Suppressor macrophage treated with lipopolysaccharide for 1 hour (primary cell): ENCODE data around the gene SPIC.
"Not testable (repeated sequence)": the region's sequence is repeated elsewhere in the genome, so short reads cannot be mapped to it uniquely, and the experiment has no call there.

ENCODE experiments used
- DNase-seq, 3 donors: peaks; one replicate each; pipeline ENCODE4 v3.0.0-alpha.2; 2020 to 2022

SPIC gene

DNA sequence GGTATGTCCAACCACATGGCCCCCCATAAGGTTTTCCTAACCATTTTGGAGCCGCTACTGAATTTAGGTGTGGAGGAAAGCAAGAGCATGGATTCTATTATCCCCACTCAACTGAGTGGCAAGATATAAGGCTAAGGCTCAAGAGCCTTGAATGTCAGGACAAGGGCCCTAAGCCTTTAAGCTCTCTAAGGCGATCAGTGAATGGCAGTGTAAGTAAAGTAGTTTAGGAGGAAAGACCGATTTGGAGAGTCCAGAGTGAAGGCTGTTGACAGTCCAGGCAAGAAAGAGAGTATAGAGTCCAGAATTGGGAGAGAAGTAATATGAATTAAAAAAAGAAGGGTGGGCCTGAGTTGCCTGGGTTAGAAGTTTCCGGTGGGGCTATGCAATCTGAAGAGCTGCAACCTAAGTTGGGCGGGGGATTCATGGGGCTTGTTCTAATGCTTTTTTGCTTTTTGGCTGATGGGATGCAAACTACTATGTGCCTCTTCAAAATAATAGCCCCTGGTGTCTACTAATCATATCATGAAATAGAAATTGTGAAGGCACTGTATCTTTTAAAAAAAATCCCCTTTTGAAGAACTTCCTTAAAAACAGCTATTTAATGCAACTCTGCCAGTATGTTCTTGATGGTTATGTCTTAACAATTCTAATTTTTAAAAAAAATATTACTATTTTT, at the start of gene SPIC:
Gene SPIC, plus strand, starts transcription at position 626 of the 676 bp plus-strand sequence. CDS start 1,569 bp downstream, outside the sequence.
- peak in 2 of 3 donors; percentile 39 to 46 for DNase-seq

DNA sequence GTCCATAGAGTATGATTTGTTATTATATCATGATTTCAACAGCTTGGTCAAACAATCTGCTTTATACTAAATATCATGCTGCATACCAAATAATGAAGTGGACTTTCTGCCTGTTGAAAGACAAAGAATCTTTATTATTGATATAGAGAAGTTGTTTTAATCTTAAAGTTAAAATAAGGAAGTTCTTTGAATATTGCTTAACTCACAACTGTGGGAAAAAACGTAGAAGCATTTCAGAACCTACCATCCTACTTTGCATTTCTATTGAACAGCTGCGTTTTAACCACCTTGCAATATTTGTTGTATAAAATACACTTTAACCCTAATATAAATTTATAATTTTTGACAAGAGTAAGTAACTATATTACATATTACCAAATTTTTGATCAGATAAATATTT, 44.7 kb upstream of the SPIC start:
- DNase-seq = peak; percentile 26 to 80 (median 74)

DNA sequence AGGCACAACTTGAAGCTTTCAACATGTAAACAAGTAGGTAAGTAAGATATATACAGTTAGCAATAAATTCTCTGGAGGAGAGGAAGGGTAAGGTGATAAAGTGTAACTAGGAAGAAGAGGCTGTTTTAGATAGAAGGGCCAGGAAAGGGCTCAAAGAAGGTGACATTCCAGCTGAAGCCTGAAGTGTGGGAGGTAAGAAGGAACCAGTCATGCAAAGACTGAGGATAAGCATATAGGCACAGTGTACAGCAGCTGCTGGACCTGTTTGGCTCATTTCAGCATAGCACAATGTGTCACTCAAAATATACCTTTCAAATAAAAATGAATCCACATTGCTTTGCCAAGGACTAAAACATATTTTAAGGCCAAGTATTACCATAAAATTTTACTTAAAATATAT, 39.0 kb upstream of the SPIC start:
- no peak for DNase-seq

DNA sequence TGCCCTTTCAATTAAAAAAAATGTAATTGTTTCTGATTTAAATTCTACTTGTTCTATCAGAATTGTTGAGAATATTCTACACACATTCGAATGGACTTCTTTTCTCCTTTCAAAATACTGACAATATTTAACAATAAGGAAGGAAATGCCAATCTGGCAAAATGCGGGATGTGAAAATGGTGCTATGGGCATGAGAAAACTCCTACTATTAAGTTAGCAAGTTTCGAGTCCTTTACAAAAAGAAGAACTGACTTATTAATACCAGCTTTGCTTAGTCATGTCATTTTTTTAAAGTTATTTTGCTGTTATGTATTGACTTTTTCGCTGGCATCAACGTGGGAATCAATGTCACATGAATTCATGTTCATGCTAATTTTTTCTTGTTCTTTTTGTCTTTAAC, 35.9 kb upstream of the SPIC start:
- DNase-seq = peak; percentile 41 to 79 (median 75)

DNA sequence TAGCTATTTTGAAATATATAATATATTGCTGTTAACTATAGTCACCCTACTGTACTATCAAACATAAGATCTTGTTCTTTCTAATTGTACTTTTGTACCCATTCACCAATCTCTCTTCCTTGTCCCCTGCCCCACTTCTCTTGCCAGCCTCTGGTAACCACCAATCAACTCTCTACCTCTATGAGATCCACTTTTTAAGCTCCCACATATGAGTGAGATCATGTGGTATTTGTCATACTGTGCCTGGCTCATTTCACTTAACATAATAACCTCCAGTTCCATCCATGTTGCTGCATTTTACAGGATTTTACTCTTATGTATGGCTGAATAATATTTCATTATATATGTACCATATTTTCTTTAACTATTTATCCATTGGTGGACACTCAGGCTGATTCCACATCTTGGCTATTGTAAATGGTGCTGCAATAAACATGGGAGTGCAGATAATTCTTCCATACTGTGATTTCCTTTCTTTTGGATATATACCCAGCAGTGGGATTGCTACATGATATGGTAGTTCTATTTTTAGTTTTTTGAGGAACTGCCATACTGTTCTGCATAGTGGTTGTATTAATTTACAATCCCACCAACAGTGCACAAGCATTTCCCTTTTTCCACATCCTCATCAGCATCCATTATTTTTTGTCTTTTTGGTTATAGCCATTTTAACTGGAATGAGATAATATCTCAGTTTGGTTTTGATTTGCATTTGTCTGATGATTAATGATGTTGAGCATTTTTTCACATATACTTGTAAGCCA, 33.5 kb upstream of the SPIC start:
- DNase-seq = peak; percentile 20 to 53 (median 39)

DNA sequence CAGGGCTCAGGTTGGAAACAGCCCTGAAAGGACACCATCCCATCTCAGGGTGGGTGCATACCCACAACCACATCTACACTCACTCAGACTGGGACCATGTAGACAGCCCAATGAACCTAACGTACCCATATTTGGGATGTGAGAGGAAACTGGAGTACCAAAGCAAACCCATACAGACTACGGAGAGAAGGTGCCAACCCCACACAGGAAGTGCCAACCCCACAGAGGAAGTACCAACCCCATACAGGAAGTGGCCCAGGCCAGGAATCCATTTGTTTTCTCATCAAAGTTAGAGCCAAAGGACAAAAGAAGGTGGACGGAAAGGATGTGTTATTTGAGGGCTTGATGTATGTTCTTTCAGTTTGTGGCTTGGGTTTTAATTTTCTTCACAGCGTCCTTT, 19.5 kb upstream of the SPIC start:
- DNase-seq = no peak

DNA sequence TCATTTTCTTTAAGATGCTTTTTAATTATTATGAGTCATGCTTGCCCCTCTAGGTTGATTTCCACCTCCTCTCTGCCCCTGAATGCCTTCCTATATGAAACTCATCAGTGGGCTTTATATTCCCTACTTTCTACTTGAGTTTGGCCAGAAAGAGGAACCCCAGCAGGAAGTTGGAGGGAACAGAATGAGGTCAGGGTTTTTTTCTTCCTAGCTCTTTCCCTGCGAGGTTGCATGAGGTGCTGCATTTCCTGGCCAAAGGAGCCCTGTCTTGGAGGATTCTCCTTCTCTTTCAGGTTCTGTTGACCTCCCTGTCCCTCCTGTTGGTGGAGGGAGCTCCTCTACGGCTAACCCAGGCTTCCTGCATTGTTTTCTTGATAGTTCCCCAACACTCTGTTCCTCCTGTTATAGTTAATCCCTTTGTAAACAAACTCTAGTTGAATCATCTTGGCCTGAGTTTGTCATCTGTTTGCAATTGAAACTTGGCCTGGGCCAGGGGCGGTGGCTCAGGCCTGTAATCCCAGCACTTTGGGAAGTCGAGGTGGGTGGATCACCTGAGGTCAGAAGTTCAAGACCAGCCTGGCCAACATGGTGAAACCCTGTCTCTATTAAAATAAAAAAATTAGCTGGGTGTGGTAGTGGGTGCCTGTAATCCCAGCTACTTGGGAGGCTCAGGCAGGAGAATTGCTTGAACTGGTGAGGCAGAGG, 15.3 kb upstream of the SPIC start:
- peak; percentile 49 to 57 (median 53) for DNase-seq

DNA sequence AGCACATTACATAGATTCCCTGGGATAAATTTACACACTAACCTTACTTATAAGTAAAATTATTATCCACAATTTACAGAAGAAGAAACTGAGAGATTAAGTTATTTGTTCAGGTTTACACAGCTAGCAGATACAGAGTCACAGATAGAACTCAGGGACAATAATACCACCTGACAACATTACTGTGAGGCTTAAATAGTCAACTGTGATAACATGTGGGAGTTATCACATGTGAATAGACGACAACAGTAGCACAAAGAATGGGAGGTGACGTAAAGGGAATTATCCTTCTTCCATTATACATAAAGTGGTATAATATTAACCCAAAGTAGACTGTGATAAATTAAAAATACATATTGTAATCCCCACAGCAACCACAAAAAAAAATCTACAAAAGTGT, 6.2 kb upstream of the SPIC start:
- no peak for DNase-seq

DNA sequence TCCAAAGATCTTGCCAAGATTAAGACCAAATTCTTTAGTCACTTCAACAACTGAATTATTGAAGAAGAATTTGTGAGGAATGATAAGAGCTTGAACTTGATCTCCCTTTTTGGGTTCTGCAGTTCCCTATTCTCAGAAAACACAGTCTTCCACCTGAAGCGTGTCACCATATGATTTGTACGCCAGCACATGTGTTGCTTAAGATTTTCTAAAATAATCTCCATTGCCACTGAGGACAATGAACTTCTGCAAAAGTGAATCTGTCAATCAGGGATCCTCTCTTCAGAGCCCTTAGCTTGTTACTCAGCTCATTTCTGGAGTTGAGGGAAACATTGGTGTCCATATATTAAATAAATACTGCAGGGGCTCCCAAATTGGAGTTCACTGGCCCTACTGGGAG, 4.2 kb upstream of the SPIC start:
- DNase-seq = peak in 2 of 3 donors; percentile 28 to 31

DNA sequence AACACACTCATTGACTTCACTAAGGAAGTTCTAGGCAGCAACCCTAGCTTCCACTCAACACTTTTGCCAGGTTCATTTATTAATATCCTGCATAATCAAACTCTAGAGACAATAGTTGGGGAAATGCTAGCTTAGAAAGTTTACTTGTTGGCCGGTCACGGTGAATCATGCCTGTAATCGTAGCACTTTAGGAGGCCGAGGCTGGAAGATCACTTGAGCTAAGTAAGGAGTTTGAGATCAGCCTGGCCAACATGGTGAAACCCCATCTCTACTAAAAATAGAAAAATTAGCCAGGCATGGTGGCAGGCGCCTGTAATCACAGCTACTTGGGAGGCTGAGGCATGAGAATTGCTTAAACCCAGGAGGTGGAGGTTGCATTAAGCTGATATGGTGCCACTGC, 3.3 kb upstream of the SPIC start:
- not testable (repeated sequence) for DNase-seq

DNA sequence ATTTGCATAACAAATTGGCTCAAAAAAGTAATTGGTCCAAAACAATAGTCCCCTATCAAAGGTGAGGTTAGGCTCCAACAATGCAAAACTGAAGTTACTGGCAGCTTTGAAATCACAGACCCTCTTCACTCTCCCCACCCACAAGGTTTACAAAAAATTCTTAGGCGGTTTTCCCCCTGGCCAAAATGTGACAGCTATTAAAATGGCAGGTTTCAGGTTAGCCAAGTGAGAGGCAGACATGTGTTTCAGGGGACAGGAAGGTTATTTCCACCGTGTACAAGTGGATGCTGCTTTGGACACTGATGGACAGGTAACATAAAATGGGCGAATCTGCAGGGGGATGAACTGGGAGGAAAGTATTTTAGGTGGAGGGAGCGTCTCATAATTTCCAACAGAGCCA, 888 bp upstream of the SPIC start:
- no peak for DNase-seq

DNA sequence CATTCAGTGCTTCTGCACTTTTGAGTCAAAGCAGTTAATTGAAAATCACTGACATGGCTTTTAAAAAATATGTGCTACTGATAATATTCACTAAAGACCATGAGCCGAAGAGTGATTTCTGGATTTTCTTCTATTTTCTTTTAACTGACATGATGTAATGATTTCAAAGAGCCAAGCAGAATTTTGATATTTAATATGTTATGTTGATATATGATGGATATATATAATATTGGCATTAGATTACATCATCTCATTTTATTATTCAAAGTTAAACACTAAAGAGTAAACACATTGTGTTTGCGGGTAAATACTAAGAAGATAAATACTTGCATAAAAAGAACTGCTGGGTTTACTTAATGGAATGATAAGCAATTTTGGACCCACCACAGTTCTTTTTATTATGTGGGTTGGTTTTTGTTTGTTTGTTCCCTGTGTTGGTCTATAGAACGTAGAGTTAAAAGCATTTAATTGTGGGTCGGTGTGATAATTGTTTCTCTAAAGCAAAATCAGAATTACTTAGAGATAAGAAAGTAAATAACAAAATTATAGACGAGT, 692 bp downstream of the SPIC start:
- no peak for DNase-seq

DNA sequence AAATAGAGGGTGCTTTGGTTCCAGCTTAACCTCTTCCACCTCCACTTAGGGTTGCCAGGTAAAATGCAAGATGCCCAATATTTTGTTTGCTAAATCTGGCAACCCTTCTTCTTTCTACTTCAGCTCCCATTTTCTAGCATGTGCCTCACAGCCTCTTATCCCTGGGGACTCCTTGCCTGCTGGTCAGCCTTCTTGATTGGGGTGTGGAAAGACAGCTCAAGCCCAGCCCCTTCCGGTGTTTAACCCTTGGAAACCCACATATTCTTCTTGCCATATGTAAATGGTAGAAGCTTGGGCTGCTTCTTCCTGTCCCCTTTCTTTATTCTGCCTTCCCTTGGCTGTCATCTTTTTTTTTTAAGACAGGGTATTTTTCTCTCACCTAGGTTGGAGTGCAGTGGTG, 5.7 kb downstream of the SPIC start:
- no peak for DNase-seq

DNA sequence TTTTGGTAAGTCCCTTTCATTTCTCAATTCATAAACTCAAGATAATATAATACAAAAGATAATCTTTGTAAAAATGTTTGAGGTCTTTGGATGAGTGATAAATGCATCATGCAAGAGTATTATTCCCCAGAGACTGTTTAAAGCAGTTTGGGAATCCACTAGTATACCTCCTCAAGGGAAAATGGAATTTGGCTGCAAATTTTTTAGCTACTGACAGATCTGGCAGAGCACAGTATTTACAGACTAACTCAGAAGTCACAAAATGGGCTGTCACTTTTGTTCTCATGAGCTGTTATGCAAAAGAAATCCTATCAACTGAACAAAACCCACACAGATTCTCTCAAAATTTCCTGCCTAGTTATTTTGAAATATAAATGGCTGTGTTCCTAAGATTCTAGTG, 9.9 kb downstream of the SPIC start:
- no peak for DNase-seq

DNA sequence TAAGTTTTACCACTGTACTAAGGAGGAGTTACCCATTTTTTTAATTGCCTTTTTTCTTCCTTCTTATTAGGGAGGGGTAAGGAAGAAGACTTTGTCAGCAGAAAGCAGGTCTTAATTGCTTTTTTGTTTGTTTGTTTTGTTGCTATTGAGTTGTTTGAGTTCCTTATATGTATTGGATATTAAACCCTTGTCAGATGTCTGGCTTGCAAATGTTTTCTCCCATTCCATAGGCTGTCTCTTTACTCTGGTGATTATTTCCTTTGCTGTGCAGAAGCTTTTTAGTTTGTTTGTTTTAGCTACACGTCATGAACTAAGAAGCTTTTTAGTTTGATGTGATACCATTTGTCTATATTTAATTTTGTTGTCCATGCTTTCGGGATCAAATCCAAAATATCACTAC, 13.3 kb downstream of the SPIC start:
- DNase-seq = no peak

DNA sequence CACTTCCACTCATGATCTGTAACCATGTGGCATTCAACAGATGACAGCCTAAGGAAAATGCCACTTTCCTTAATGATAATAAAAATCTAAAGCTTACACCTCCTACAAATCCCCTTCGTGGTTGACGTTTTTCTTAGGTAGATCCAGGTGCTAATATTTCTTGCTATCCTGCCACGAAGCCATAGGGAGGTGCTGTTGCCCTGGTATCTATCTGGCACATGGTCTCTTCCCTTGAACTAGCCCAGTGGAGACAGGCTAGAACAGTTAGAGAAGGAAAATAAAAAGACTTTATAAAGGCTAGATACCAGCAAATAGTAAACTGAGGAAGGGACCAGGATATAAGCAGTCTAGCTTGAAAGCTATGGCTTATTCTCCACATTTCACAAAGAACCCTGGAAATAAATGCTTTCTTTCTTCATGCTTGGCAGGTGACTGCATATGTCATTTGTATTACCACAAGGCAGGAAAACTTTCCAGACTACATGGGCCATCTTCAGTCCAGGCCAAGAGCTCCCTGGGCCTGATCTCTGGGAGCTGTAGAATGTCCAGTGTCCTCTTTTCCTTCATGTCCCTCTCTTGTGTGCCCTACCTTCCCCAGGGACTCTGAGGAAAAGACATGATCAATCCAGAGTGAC, 15.3 kb downstream of the SPIC start:
- DNase-seq = no peak

DNA sequence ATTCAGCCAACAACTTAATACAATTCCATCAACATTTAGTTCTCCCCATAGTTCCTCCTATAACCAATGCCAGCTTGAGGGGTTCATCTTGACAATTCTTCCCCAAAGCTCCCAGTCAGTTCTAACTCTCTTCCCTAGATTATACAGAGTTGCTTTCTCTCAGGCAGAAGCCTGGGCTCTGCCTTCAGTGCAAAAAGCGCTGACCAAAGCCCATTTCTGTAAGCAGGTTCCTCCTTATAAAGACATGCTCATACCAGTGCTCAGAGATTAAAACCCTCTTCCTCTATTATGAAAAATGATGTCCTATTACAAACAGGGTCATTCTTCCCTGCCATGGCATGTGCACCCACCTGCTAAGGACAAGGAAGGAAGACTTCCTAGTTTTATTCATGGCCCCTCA, 16.2 kb downstream of the SPIC start:
- peak; percentile 26 to 42 (median 35) for DNase-seq

DNA sequence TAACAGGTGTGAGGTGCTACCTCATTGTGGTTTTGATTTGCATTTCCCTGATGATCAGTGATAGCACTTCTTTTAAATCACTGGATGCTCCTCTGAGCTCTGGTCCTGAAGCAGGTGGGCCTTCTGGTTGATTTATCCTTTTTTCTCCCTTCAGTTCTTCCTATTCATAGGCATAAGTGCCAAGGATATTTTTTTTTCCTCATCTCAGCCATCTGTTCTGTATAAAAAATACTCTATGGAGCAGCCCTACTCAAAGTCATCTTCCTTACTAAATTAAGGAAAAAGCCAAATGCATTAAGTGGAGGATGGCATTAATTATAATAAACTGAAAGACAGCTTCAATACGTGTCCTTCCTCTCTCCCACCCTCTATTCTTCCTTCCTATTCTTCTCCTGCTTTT, 18.4 kb downstream of the SPIC start:
- DNase-seq = no peak

DNA sequence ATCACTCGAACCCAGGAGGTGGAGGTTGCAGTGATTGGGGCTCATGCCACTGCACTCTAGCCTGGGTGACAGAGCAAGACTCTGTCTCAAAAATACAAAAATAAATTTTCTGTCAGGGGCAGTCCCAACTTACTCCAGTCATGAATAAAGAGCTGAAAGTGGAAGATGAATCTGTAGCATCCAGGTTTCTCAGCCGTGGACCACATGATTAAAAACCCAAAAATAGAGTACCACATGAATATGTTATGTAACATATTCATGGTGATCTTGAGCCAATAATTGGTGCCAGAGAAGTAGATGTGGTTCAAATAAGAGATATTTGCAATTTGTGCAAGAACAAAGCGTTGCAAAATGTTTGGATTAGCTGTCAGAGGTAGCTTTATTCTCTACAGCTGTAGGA, 23.1 kb downstream of the SPIC start:
- no peak for DNase-seq

DNA sequence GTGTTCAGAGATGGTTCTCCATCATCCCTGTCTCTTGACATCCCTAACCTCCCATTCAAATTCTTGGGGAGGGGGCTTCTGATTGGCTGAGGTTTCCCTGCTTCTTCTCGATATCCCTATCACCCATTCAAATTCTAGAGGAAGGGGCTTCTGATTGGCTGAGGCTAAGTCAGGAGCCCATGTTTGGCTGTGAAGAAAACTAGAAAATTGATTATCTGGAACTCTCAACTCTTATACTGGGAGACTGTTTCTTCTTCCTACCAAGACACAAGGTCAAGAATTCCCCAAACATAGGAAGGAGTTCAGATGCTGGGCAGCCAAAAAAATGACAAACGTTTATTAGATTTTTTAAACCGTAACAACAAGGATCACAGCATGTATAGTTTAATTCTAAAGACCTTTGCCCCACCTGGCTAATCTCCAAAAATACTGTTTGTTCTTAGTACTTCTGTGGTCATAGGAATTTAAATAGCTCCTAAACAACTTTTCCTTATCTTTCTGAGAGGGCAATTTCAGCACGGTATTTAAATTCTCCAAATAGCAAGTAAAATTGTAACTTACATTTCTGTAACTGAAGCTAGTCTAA, 26.4 kb downstream of the SPIC start:
- DNase-seq = no peak

DNA sequence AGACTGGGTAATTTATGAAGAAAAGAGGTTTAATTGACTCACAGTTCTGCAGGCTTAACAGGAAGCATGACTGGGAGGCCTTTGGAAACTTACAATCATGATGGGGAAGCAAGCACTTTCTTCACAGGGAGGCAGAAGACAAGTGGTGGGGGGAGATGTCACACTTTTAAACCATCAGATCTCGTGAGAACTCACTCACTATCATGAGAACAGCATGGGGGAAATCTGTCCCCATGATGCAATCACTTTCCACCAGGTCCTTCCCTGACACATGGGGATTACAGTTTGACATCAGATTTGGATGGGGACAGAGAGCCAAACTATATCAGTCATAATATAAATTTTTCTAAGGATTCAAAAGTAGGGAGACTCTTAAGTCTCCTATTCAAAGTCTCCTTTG, 46.0 kb downstream of the SPIC start:
- peak; percentile 24 to 36 (median 28) for DNase-seq

DNA sequence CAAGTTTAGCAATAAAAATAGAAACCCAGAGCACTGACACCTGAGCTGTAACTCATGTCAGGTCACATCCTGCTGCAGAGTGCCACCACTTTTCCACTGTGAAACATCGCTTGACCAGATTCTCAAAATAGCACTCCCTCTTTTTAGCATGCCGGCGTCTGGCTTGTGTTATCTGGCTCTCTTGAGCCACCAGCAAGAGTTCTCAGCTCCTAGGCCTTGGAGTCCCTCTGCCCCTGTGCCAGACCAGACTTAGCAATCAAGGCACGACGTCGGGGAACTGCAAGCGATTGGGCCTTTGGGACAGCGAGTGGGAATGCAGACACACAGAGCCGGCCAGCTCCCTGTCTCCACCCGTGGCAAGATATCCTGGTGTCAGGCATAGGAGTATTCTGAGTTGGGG, 52.5 kb downstream of the SPIC start:
- DNase-seq = no peak
